ENCODE measurements around the gene TBCD. TPM values are rescaled to one million over a fixed set of nuclear protein-coding genes. Genes with fewer than 3 reads are reported as not detected.
"Not testable (repeated sequence)": the region's sequence is repeated elsewhere in the genome, so short reads cannot be mapped to it uniquely, and the experiment has no call there.

The TBCD gene
- total and polyA plus RNA-seq, 5 experiments from 2014 or later, result 41.2 to 170 (median 91.9) TPM

DNA sequence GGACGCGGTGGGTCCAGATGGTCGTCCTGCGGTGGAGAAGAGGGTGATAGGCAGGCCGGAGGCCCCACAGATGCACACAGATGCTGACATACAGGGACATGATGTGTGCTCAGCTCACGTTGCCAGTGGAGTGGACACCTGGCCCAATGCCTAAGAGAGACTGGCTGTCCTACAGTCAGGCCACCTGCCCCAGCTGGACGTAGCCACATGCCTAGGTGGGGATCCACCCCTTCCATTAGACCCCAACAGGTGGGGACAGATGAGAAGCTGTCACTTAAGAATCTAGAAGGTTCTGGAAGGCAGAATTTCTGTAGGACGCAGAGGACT, 205.6 kb downstream of the TBCD start:
- peaks cover 0 to 33% (median 22%) of the 10 kb centered on the region in 9 donors for H3K9me3 Mint-ChIP-seq
- POLR2A ChIA-PET, result interaction anchor here (0.7 kb wide), 1 partner anchor 8 kb away, joined by 4 read pairs; no protein-coding TSS in a partner anchor
- DNase-seq, result no peak

DNA sequence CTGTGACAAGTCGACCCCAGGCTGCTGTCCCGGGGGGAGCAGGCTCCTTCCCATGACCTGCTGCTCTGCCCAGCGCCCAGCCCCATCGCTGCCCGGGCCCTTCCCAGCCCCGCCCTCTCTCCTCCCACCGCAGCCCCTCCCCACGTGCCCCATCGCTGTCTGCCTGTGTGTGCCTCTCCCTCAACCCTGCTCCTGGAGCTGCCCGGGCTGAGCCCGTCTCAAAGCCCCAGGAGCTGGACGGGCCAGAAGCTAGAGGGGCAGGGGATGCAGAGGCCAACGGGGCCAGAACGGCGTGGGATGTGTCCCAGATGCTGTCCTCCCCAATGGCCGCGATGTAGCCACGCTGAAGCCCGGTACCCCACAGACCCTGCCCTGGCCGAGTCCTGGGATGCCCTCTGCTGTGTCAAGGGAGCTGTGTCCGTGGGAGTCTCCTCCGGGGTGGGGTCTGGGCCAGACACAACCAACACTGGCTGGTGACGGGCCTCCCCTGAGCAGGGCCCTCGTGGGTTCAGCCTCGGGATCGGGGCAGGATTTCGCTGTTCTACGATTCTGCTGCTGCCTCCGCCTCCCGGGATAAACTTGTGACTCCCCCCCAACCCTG, 206.2 kb downstream of the TBCD start:
- H3K36me3 Mint-ChIP-seq, result peaks cover 21 to 30% (median 29%) of the 10 kb centered on the region in 3 donors
- ATAC-seq (no peak), DNase-seq (no peak)
- H3K27me3 Mint-ChIP-seq, result no peaks in the 10 kb centered on the region
- no peak overlapping the region for H3K4me3 Mint-ChIP-seq
- H3K4me1 Mint-ChIP-seq, result peaks cover under 1 to 4% (median 2%) of the 10 kb centered on the region in 4 donors
- H3K9me3 Mint-ChIP-seq, result peaks cover 0 to 27% (median 18%) of the 10 kb centered on the region in 9 donors
- POLR2A ChIA-PET, result no interaction called here
- H3K27ac Mint-ChIP-seq, result peak overlapping the region in 1 of 10 donors; percentile 25

More for the DNA sequence above, 205.6 kb downstream of the TBCD start:
- Mint-ChIP-seq H3K27me3 (no peaks in the 10 kb centered on the region), H3K27ac (no peak overlapping the region), H3K4me3 (no peak overlapping the region), H3K36me3 (peaks cover 27 to 36% (median 35%) of the 10 kb centered on the region in 3 donors), H3K4me1 (peaks cover 0 to 3% (median 3%) of the 10 kb centered on the region in 4 donors)
- no peak for ATAC-seq

DNA sequence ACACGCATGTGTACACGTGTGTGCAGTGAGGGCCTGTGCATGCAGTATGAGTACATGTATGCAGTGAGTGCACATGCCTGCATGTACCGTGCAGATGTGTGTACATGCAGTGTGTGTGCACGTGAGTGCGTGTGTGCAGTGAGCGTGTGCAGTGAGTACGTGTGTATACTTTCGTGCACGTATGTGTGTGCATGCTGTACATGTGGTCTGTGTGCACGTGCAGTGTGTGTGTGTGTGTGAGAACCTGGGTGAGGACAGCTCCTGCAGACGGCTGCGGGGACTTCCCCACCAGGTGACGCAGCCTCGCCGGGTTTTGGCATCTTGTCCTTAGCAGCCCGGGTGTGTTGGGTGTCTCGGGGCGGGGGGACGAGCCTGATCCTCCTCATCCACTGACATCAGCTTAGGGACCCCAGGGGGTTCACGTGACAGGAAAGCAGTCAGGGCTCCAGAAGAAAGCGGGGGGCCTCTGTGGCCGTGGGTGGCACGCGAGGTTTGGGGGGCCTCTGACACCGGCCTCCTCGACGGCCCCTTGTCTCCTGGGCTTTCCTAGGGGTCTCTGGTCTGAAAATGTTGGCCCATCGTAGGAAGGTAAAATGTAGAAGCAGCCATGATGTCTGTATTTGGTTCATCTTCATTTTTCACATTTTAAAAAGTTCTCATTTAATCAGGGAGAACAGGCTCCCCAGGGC, 207.5 kb downstream of the TBCD start:
- Mint-ChIP-seq H3K27ac (peak overlapping the region in 3 of 10 donors; percentile 18 to 41 (median 34)), H3K4me1 (peaks cover 6 to 14% (median 8%) of the 10 kb centered on the region in 4 donors), H3K4me3 (no peak overlapping the region), H3K9me3 (peaks cover 0 to 16% (median 11%) of the 10 kb centered on the region in 9 donors), H3K27me3 (no peaks in the 10 kb centered on the region), H3K36me3 (peaks cover 11 to 18% (median 16%) of the 10 kb centered on the region in 3 donors)
- ATAC-seq, result no peak
- POLR2A ChIA-PET, result interaction anchor here (0.6 kb wide), 1 partner anchor 98 kb away, joined by 3 read pairs; no protein-coding TSS in a partner anchor
- DNase-seq, result no peak

DNA sequence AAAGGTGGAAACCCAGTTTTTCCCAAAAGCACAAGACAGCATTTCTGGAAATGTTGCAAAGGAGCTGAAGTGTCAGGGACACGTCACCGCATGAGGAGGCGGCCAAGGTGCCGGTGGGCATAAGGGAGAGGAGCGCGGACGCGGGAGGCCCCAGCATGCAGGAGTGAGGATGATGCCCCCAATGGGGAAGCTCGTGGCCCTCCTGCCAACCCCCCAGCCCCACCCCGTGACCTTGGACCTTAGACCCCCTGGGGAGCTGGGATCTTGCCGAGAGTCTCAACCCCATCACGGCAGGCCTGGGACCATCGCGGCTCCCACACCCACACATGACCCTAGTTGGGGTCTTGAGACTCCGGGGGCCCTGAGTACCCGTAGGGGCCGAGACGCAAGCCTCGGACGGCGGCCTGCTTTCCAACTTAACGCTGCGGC, 208.1 kb downstream of the TBCD start:
- Mint-ChIP-seq H3K4me3 (no peak overlapping the region), H3K9me3 (peaks cover 0 to 9% (median 6%) of the 10 kb centered on the region in 9 donors), H3K27me3 (no peaks in the 10 kb centered on the region), H3K4me1 (peaks cover 6 to 14% (median 8%) of the 10 kb centered on the region in 4 donors), H3K36me3 (peaks cover 4 to 13% (median 10%) of the 10 kb centered on the region in 3 donors), H3K27ac (peak overlapping the region in 1 of 10 donors; percentile 34)
- POLR2A ChIA-PET, result interaction anchor here (0.6 kb wide), 1 partner anchor 99 kb away, joined by 3 read pairs; no protein-coding TSS in a partner anchor
- DNase-seq (no peak), ATAC-seq (no peak)

DNA sequence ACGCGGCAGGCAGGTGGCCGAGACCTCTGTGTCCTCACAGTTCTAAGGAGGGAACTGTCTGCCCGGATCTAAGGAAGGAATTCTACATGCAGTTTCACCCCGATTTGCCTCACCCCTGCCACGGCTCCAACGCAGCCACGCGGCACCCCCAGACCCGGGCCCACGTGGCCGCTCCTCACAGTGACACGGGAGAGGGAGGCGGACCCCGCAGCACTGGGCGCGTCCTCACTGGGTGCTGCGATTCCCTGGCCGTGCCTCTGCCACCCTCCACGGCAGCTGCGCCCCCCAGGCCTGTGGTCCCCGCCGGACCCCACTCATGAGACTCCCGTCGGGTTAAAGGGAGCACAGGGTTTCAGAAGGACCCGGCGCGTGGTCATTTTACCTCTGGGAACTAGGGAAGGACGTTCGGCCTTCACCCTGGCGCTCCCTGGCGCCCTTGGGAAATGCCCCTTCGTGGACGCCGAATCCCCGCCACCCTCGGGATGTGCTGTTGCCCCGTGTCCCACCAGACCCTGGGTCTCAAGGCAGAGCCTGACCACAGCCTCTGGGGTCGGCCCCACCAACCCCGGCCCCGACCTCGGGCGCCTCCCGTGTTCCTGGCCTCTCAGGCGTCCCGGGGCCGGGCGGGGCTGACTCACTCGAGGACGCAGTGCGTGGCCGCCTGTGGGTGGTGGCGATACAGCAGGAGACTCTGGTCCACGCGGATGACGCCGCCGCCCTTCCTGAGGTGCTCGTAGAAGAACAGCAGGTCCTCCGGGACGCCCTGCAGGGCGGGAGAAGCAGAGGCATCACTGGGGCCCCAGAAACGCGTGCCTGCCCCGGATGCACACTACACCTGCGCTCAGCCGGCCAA, 208.8 kb downstream of the TBCD start:
- Mint-ChIP-seq H3K9me3 (peaks cover 0 to 3% (median 0%) of the 10 kb centered on the region in 9 donors), H3K4me1 (peaks cover 6 to 14% (median 8%) of the 10 kb centered on the region in 4 donors), H3K27me3 (no peaks in the 10 kb centered on the region), H3K4me3 (no peak overlapping the region), H3K36me3 (peaks cover 0 to 6% (median 4%) of the 10 kb centered on the region in 3 donors), H3K27ac (no peak overlapping the region)
- ATAC-seq (no peak), DNase-seq (no peak)
- POLR2A ChIA-PET, result no interaction called here

DNA sequence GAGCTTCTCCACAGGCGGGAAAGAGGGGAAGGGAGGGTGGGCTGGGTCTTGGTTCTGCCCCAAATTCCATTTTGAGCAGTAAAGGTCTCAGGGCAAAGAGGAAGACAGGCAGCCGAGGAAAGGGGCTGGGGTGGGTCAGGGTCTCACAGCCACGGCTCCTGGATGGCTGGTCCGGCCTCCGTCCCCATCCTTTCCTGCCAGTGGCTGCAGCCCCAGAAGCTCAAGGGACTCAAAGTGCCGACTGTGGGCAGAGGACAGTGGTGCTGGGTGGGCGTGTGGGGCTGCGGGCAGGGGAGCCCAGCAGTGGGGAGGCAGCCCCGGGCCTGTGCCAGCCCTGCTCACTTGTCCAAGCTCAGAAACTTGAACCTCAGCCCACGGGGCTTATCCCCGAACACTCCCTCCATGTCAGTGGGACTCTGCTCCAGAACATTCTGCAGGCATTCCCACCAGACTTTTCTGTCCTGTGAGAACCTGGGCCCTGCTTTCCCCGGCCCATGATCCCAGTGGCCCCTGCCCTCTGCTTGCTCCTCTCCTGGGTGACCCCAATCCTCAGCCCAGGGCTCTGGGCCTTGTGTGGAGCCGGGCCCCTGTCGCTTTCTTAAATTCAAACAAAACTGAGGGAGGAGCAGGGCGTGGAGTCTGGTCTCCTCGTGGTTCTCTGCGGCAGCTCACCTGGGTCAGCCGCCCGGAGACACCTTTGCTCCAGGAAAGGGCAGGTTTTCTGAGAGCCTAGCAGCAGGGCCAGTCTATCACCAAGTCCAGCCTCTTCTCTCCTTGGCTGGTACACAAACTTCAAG, 209.7 kb downstream of the TBCD start:
- DNase-seq, result no peak
- no peak for ATAC-seq
- H3K27me3 Mint-ChIP-seq, result no peaks in the 10 kb centered on the region
- H3K9me3 Mint-ChIP-seq, result no peaks in the 10 kb centered on the region
- peaks cover 6 to 14% (median 8%) of the 10 kb centered on the region in 4 donors for H3K4me1 Mint-ChIP-seq
- H3K4me3 Mint-ChIP-seq, result no peak overlapping the region
- peaks cover 0 to 4% (median 3%) of the 10 kb centered on the region in 3 donors for H3K36me3 Mint-ChIP-seq
- POLR2A ChIA-PET, result no interaction called here
- H3K27ac Mint-ChIP-seq, result no peak overlapping the region

DNA sequence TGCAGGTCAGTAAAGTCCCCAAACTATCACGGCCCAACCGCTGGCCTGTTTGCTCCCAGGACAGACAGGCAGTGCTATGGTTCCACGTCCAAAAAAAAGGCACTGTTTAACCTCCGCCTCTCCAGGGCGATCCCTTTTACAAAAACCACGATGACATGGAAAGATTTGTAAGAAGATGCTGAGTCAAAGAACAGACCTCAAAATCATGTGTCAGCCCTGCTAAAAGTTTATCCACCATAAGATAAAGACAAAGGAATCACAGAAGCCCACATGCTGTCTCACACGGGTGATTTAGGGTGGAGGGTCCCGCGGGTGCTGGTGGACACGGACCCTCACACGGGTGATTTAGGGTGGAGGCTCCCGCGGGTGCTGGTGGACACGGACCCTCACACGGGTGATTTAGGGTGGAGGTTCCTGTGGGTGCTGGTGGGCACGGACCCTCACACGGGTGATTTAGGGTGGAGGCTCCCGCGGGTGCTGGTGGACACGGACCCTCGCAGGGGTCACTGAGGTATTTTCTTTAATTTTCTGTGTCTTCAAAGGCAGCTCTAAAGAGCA, 210.4 kb downstream of the TBCD start:
- Mint-ChIP-seq H3K27ac (no peak overlapping the region), H3K9me3 (no peaks in the 10 kb centered on the region)
- POLR2A ChIA-PET, result interaction anchor here (1.2 kb wide), 1 partner anchor 89 kb away, joined by 4 read pairs; no protein-coding TSS in a partner anchor

DNA sequence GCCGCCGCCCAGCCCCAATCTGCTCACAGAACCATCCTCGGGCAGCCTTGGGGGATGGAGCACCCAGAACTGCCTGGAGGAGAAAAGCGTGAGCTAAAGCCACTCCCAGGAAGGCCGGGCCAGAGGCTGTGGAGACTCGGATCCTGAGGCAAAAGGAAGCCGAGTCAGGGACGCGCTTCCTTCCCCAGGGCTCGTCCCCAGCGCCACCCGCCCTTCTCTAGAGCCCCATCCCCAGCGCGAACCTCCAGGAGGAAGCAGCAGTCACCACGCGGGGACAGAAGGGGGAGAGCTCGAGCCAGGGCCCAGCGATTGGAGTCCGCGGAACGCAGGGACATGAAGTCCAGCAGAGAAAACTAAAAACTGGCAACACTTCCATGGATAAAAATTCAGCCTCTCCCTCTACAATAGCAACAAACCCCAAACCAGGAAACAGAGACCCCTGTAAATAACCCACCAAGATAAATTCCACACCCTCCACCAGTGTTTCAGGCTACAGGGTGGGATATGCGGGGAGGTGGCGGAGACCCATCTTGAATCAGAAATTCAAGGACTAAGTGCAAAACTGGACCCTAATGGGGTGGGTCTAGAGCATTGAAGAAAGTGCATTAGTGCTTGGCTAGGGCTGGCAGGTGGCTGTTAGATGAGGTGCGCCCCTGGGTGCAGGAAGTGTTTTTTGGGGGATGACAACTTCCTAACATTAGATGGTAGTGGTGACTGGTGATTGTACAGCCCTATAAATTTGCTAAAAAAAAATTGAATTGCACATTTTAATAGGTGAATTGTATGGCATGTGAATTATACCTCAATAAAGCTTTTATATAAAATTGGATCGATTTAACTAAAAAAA, 211.5 kb downstream of the TBCD start:
- peak overlapping the region in 3 of 10 donors; percentile 10 to 69 (median 24) for H3K27ac Mint-ChIP-seq
- H3K4me1 Mint-ChIP-seq, result peaks cover 6 to 14% (median 11%) of the 10 kb centered on the region in 4 donors
- POLR2A ChIA-PET, result interaction anchor here (1.2 kb wide), 1 partner anchor 88 kb away, joined by 4 read pairs; no protein-coding TSS in a partner anchor
- peaks cover 0 to 7% (median 3%) of the 10 kb centered on the region in 3 donors for H3K36me3 Mint-ChIP-seq
- DNase-seq (peak in 8 of 10 donors; percentile 20 to 70 (median 40)), ATAC-seq (peak; percentile 78 to 85)
- peak overlapping the region in 2 of 10 donors; percentile 17 to 33 for H3K4me3 Mint-ChIP-seq
- no peaks in the 10 kb centered on the region for H3K27me3 Mint-ChIP-seq
- no peaks in the 10 kb centered on the region for H3K9me3 Mint-ChIP-seq

More for the DNA sequence above, 210.4 kb downstream of the TBCD start:
- Mint-ChIP-seq H3K27me3 (no peaks in the 10 kb centered on the region), H3K4me3 (no peak overlapping the region), H3K36me3 (peaks cover 0 to 7% (median 3%) of the 10 kb centered on the region in 3 donors), H3K4me1 (peaks cover 6 to 14% (median 8%) of the 10 kb centered on the region in 4 donors)
- ATAC-seq (no peak), DNase-seq (no peak)

DNA sequence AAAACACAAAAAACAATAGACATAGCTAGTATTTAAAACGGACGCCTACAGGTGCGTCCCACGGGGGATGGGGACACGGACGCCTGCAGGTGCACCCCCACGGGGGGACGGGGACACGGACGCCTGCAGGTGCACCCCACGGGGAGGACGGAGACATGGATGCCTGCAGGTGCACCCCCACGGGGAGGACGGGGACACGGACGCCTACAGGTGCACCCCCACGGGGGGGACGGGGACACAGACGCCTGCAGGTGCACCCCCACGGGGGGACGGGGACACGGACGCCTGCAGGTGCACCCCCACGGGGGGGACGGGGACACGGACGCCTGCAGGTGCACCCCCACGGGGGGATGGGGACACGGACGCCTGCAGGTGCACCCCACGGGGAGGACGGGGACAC, 212.6 kb downstream of the TBCD start:
- peaks cover 6 to 16% (median 11%) of the 10 kb centered on the region in 4 donors for H3K4me1 Mint-ChIP-seq
- H3K27ac Mint-ChIP-seq, H3K9me3 Mint-ChIP-seq, H3K4me3 Mint-ChIP-seq, ATAC-seq, DNase-seq, H3K27me3 Mint-ChIP-seq, H3K36me3 Mint-ChIP-seq: not testable (repeated sequence)
- POLR2A ChIA-PET, result interaction anchor here (0.7 kb wide), 1 partner anchor 86 kb away, joined by 7 read pairs; no protein-coding TSS in a partner anchor

DNA sequence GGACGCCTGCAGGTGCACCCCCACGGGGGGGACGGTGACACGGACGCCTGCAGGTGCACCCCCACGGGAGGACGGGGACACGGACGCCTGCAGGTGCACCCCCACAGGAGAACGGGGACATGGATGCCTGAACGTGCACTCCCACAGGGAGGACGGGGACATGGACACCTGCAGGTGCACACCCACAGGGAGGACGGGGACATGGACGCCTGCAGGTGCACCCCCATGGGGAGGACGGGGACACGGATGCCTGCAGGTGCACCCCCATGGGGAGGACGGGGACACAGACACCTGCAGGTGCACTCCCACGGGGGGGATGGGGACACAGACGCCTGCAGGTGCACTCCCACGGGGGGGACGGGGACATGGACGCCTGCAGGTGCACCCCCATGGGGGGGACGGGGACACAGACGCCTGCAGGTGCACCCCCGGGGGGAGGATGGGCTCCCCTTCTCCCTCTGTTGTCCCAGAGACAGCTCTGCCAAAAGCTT, 213.0 kb downstream of the TBCD start:
- ATAC-seq (no peak), DNase-seq (no peak)
- H3K4me1 Mint-ChIP-seq, result peaks cover 6 to 19% (median 12%) of the 10 kb centered on the region in 4 donors
- POLR2A ChIA-PET, result no interaction called here
- no peak overlapping the region for H3K4me3 Mint-ChIP-seq
- peak overlapping the region in 1 of 10 donors; percentile 59 for H3K27ac Mint-ChIP-seq
- no peaks in the 10 kb centered on the region for H3K27me3 Mint-ChIP-seq
- no peaks in the 10 kb centered on the region for H3K9me3 Mint-ChIP-seq
- H3K36me3 Mint-ChIP-seq, result peaks cover 0 to 7% (median 2%) of the 10 kb centered on the region in 3 donors
